ENCODE results near the gene MAB21L4.

GRCh38 chr2:240936106-240936505 is 40.1 kb upstream of the MAB21L4 start:
- TF ChIP-seq, protein P1, sequence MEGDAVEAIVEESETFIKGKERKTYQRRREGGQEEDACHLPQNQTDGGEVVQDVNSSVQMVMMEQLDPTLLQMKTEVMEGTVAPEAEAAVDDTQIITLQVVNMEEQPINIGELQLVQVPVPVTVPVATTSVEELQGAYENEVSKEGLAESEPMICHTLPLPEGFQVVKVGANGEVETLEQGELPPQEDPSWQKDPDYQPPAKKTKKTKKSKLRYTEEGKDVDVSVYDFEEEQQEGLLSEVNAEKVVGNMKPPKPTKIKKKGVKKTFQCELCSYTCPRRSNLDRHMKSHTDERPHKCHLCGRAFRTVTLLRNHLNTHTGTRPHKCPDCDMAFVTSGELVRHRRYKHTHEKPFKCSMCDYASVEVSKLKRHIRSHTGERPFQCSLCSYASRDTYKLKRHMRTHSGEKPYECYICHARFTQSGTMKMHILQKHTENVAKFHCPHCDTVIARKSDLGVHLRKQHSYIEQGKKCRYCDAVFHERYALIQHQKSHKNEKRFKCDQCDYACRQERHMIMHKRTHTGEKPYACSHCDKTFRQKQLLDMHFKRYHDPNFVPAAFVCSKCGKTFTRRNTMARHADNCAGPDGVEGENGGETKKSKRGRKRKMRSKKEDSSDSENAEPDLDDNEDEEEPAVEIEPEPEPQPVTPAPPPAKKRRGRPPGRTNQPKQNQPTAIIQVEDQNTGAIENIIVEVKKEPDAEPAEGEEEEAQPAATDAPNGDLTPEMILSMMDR (IDR thresholded peaks at IDR 0.05; ENCODE audit: insufficient read depth, low read depth, low read length), result no peak
- no peak for TF ChIP-seq EZH2 (IDR thresholded peaks at IDR 0.05; ENCODE audit: insufficient read depth, low read length)
